DND-41 (cell line): ENCODE measurements around the gene MFRP.

Experiments used
- ATAC-seq: fragments of 200-7000 bp; cut with Tn5 transposase; 3 replicates; pipeline ENCODE4 v1.9.1; 2021; ENCODE audit warnings: low read depth; ENCODE audit not compliant: insufficient read depth
- DNase-seq: peaks from one replicate; pipeline ENCODE4 v3.0.0-alpha.2; 2020
- H2AFZ ChIP-seq: 2 replicates; pipeline ENCODE4 v1.6.0; 2012; ENCODE audit warnings: low read depth, low read length
- H3K27ac ChIP-seq: 2 replicates; pipeline ENCODE4 v1.5.1; 2012; ENCODE audit warnings: low read length, inconsistent platforms
- H3K27me3 ChIP-seq: fragments of 200-600 bp; sonication (generic); 2 replicates; pipeline ENCODE4 v1.6.0; 2012; ENCODE audit warnings: low read length, mild to moderate bottlenecking, inconsistent platforms; ENCODE audit not compliant: insufficient read depth, poor library complexity
- H3K36me3 ChIP-seq: 2 replicates; pipeline ENCODE4 v1.5.1; 2012; ENCODE audit warnings: low read length, inconsistent platforms; ENCODE audit not compliant: insufficient read depth
- H3K4me1 ChIP-seq: 2 replicates; pipeline ENCODE4 v1.5.1; 2012; ENCODE audit warnings: mild to moderate bottlenecking, low read length; ENCODE audit not compliant: insufficient read depth
- H3K4me2 ChIP-seq: 2 replicates; pipeline ENCODE4 v1.6.0; 2012; ENCODE audit warnings: mild to moderate bottlenecking, moderate library complexity, low read length, inconsistent platforms; ENCODE audit not compliant: insufficient read depth
- H3K4me3 ChIP-seq, 2 experiments: fragments of 200-600 bp in 1 of 2; shearing (Covaris generic) in 1 of 2; 2 replicates each; pipeline ENCODE4 v1.5.1; 2012 to 2016; ENCODE audit warnings: inconsistent platforms in 2 of 2, low read length in 2 of 2, mild to moderate bottlenecking in 2 of 2, low read depth in 1 of 2, moderate library complexity in 1 of 2
- H3K79me2 ChIP-seq: 2 replicates; pipeline ENCODE4 v1.6.0; 2012; ENCODE audit warnings: low read length, inconsistent platforms; ENCODE audit not compliant: insufficient read depth
- H3K9ac ChIP-seq: 2 replicates; pipeline ENCODE4 v1.6.0; 2012; ENCODE audit warnings: low read depth, mild to moderate bottlenecking, inconsistent platforms, low read length, moderate library complexity
- H3K9me3 ChIP-seq: 2 replicates; pipeline ENCODE4 v1.5.1; 2012; ENCODE audit warnings: low read length, moderate library complexity, mild to moderate bottlenecking, inconsistent platforms; ENCODE audit not compliant: insufficient read depth, severe bottlenecking
- H4K20me1 ChIP-seq: 2 replicates; pipeline ENCODE4 v1.6.0; 2012; ENCODE audit warnings: low read length; ENCODE audit not compliant: insufficient read depth
- EZH2 ChIP-seq: IDR thresholded peaks from 3 replicates; pipeline ENCODE4 v1.6.1; 2012; ENCODE audit warnings: borderline replicate concordance, low read depth, mild to moderate bottlenecking, moderate library complexity, low read length, inconsistent platforms; ENCODE audit not compliant: severe bottlenecking
- TF ChIP-seq, protein P1 (sequence below): IDR thresholded peaks from 2 replicates; pipeline ENCODE4 v1.5.1; 2012; ENCODE audit warnings: borderline replicate concordance, low read length, moderate library complexity, mild to moderate bottlenecking; ENCODE audit not compliant: poor library complexity, severe bottlenecking; ENCODE audit errors: extremely low read depth

Gene MFRP

GRCh38 chr11:119305556-119306372, 40.7 kb downstream of the MFRP start:
- H3K27me3 ChIP-seq, result no peaks in the 10 kb centered on the region
- DNase-seq, result no peak
- H4K20me1 ChIP-seq, result no peaks in the 10 kb centered on the region
- no peak overlapping the region for H3K4me3 ChIP-seq
- H3K9me3 ChIP-seq, result no peaks in the 10 kb centered on the region
- H3K4me2 ChIP-seq, result no peak overlapping the region
- H3K9ac ChIP-seq, result no peak overlapping the region
- peaks cover 45% of the 10 kb centered on the region for H3K36me3 ChIP-seq
- no peaks in the 10 kb centered on the region for H3K79me2 ChIP-seq
- H2AFZ ChIP-seq, result no peak overlapping the region
- ATAC-seq, result 0 out of 3 replicates have a peak, but pooled peaks have one; percentile 11
- H3K4me1 ChIP-seq, result no peaks in the 10 kb centered on the region
- no peak for TF ChIP-seq EZH2
- TF ChIP-seq, protein P1, sequence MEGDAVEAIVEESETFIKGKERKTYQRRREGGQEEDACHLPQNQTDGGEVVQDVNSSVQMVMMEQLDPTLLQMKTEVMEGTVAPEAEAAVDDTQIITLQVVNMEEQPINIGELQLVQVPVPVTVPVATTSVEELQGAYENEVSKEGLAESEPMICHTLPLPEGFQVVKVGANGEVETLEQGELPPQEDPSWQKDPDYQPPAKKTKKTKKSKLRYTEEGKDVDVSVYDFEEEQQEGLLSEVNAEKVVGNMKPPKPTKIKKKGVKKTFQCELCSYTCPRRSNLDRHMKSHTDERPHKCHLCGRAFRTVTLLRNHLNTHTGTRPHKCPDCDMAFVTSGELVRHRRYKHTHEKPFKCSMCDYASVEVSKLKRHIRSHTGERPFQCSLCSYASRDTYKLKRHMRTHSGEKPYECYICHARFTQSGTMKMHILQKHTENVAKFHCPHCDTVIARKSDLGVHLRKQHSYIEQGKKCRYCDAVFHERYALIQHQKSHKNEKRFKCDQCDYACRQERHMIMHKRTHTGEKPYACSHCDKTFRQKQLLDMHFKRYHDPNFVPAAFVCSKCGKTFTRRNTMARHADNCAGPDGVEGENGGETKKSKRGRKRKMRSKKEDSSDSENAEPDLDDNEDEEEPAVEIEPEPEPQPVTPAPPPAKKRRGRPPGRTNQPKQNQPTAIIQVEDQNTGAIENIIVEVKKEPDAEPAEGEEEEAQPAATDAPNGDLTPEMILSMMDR, result no peak
- no peak overlapping the region for H3K27ac ChIP-seq

DNA sequence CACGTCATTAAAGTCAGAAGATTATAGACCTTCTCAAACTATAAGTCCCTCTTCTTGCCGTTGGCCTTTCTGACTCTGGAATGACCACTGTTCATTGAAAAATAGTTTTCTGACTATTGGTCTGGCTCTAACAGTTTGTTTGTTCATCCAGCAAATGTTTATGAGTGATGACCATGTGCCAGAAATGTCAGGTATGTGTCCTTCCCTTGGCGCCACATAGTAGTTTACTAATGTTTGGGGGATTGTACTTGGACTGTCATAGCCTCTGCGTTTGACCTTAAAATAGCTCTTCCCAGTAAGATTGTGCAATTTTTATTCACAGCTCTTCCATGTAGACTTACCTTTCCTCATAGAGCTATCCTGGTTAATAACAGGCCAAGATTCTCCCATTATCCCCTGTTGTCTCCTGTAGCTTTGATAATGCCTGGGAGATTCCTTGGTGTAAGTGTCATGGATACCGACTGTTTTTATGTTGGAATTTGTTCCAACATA, 43.2 kb downstream of the MFRP start:
- Histone ChIP-seq H3K27me3 (no peaks in the 10 kb centered on the region), H3K4me3 (no peak overlapping the region), H3K4me1 (no peaks in the 10 kb centered on the region), H3K36me3 (peaks cover 70% of the 10 kb centered on the region), H3K4me2 (no peak overlapping the region), H3K27ac (no peak overlapping the region), H2AFZ (no peak overlapping the region), H3K9ac (no peak overlapping the region), H3K79me2 (no peaks in the 10 kb centered on the region), H3K9me3 (no peaks in the 10 kb centered on the region), H4K20me1 (no peaks in the 10 kb centered on the region)
- TF ChIP-seq, protein P1, result no peak
- no peak for TF ChIP-seq EZH2
- ATAC-seq (no peak), DNase-seq (no peak)

DNA sequence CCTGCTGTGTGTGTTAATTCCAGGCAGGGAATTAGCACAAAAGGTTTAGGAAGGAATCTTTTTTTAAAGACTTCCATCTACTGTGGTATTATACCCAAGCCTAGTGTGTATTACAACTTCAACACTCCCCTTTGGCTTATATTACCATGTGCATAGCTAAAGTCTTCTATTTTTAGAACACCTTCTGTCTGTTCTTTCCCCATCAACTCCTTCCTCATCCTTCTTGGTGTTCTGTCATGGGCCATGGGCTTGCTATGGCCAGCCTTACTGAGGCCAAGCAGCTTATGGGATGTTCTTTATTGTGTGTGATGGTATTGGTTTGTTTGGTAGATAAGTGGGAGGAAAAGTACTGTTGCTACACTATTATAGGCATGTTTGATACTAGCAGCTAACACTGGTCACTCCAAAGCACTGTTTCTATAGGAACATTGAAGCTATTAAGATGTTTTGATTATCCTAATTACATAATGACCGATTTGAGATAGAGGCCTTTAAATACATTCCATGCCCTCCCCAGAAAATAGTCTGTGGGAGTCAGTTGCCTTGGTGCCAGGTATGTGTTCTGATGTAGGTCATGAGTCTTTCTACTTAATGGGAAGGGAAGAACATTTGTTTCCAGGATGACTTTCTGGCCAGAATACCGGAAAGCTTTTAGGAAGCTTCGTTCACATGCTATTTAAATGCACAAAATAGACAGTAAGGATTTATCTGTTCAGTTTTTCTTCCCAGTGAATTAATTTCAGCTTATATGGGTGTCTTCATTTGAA, 46.1 kb downstream of the MFRP start:
- no peak for TF ChIP-seq EZH2
- TF ChIP-seq, protein P1, result no peak
- Histone ChIP-seq H3K36me3 (peaks cover 79% of the 10 kb centered on the region), H2AFZ (no peak overlapping the region), H4K20me1 (no peaks in the 10 kb centered on the region), H3K27me3 (no peaks in the 10 kb centered on the region), H3K27ac (no peak overlapping the region), H3K79me2 (no peaks in the 10 kb centered on the region), H3K4me3 (no peak overlapping the region), H3K9me3 (no peaks in the 10 kb centered on the region), H3K4me2 (no peak overlapping the region), H3K9ac (no peak overlapping the region), H3K4me1 (no peaks in the 10 kb centered on the region)
- ATAC-seq (no peak), DNase-seq (no peak)
